DND-41 (cell line): ENCODE results near the gene GLT8D1.
A peak's percentile ranks its signal among the peaks of the same experiment; 100 is the strongest.

Experiments used
- ATAC-seq: fragments of 200-7000 bp; cut with Tn5 transposase; 3 replicates; pipeline ENCODE4 v1.9.1; 2021; ENCODE audit warnings: low read depth; ENCODE audit not compliant: insufficient read depth
- DNase-seq: peaks from one replicate; pipeline ENCODE4 v3.0.0-alpha.2; 2020
- H2AFZ ChIP-seq: 2 replicates; pipeline ENCODE4 v1.6.0; 2012; ENCODE audit warnings: low read depth, low read length
- H3K27ac ChIP-seq: 2 replicates; pipeline ENCODE4 v1.5.1; 2012; ENCODE audit warnings: low read length, inconsistent platforms
- H3K27me3 ChIP-seq: fragments of 200-600 bp; sonication (generic); 2 replicates; pipeline ENCODE4 v1.6.0; 2012; ENCODE audit warnings: low read length, mild to moderate bottlenecking, inconsistent platforms; ENCODE audit not compliant: insufficient read depth, poor library complexity
- H3K36me3 ChIP-seq: 2 replicates; pipeline ENCODE4 v1.5.1; 2012; ENCODE audit warnings: low read length, inconsistent platforms; ENCODE audit not compliant: insufficient read depth
- H3K4me1 ChIP-seq: 2 replicates; pipeline ENCODE4 v1.5.1; 2012; ENCODE audit warnings: mild to moderate bottlenecking, low read length; ENCODE audit not compliant: insufficient read depth
- H3K4me2 ChIP-seq: 2 replicates; pipeline ENCODE4 v1.6.0; 2012; ENCODE audit warnings: mild to moderate bottlenecking, moderate library complexity, low read length, inconsistent platforms; ENCODE audit not compliant: insufficient read depth
- H3K4me3 ChIP-seq, 2 experiments: fragments of 200-600 bp in 1 of 2; shearing (Covaris generic) in 1 of 2; 2 replicates each; pipeline ENCODE4 v1.5.1; 2012 to 2016; ENCODE audit warnings: inconsistent platforms in 2 of 2, low read length in 2 of 2, mild to moderate bottlenecking in 2 of 2, low read depth in 1 of 2, moderate library complexity in 1 of 2
- H3K79me2 ChIP-seq: 2 replicates; pipeline ENCODE4 v1.6.0; 2012; ENCODE audit warnings: low read length, inconsistent platforms; ENCODE audit not compliant: insufficient read depth
- H3K9ac ChIP-seq: 2 replicates; pipeline ENCODE4 v1.6.0; 2012; ENCODE audit warnings: low read depth, mild to moderate bottlenecking, inconsistent platforms, low read length, moderate library complexity
- H3K9me3 ChIP-seq: 2 replicates; pipeline ENCODE4 v1.5.1; 2012; ENCODE audit warnings: low read length, moderate library complexity, mild to moderate bottlenecking, inconsistent platforms; ENCODE audit not compliant: insufficient read depth, severe bottlenecking
- H4K20me1 ChIP-seq: 2 replicates; pipeline ENCODE4 v1.6.0; 2012; ENCODE audit warnings: low read length; ENCODE audit not compliant: insufficient read depth
- EZH2 ChIP-seq: IDR thresholded peaks from 3 replicates; pipeline ENCODE4 v1.6.1; 2012; ENCODE audit warnings: borderline replicate concordance, low read depth, mild to moderate bottlenecking, moderate library complexity, low read length, inconsistent platforms; ENCODE audit not compliant: severe bottlenecking
- TF ChIP-seq, protein P1 (sequence below): IDR thresholded peaks from 2 replicates; pipeline ENCODE4 v1.5.1; 2012; ENCODE audit warnings: borderline replicate concordance, low read length, moderate library complexity, mild to moderate bottlenecking; ENCODE audit not compliant: poor library complexity, severe bottlenecking; ENCODE audit errors: extremely low read depth

The GLT8D1 gene

DNA sequence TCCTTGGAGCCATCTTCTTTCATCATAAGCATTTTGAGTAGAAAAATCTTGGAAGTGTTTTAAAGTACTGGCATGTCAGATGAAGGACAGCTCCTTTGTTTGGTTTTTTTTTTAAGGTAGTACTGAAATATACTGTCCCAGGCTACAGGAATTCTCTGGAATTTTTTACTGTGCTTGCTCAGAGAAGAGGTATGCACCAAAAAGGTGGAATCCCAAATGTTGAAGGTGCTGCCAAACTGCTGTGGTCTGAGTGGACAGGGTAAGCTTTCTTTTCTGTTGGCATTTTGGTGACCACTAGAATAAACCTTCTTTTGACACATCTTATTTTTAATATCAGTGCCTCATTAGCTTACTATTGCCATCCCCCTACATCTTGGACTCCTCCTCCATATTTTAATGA lies 12.5 kb downstream of the GLT8D1 start:
- H4K20me1 ChIP-seq: peaks cover 32% of the 10 kb centered on the region; the same call in 1 of the 2 replicates
- H3K9ac ChIP-seq: no peak overlapping the region
- DNase-seq (no peak), ATAC-seq (no peak)
- no peak overlapping the region for H3K4me3 ChIP-seq
- peaks cover 97% of the 10 kb centered on the region for H3K36me3 ChIP-seq
- no peaks in the 10 kb centered on the region for H3K9me3 ChIP-seq
- no peak for TF ChIP-seq EZH2
- TF ChIP-seq, protein P1, sequence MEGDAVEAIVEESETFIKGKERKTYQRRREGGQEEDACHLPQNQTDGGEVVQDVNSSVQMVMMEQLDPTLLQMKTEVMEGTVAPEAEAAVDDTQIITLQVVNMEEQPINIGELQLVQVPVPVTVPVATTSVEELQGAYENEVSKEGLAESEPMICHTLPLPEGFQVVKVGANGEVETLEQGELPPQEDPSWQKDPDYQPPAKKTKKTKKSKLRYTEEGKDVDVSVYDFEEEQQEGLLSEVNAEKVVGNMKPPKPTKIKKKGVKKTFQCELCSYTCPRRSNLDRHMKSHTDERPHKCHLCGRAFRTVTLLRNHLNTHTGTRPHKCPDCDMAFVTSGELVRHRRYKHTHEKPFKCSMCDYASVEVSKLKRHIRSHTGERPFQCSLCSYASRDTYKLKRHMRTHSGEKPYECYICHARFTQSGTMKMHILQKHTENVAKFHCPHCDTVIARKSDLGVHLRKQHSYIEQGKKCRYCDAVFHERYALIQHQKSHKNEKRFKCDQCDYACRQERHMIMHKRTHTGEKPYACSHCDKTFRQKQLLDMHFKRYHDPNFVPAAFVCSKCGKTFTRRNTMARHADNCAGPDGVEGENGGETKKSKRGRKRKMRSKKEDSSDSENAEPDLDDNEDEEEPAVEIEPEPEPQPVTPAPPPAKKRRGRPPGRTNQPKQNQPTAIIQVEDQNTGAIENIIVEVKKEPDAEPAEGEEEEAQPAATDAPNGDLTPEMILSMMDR: no peak
- H3K27me3 ChIP-seq: no peaks in the 10 kb centered on the region
- no peak overlapping the region for H3K4me2 ChIP-seq
- no peak overlapping the region for H2AFZ ChIP-seq
- peaks cover 26% of the 10 kb centered on the region for H3K79me2 ChIP-seq
- H3K4me1 ChIP-seq: peaks cover 9% of the 10 kb centered on the region; the same call in 1 of the 2 replicates
- H3K27ac ChIP-seq: no peak overlapping the region

DNA sequence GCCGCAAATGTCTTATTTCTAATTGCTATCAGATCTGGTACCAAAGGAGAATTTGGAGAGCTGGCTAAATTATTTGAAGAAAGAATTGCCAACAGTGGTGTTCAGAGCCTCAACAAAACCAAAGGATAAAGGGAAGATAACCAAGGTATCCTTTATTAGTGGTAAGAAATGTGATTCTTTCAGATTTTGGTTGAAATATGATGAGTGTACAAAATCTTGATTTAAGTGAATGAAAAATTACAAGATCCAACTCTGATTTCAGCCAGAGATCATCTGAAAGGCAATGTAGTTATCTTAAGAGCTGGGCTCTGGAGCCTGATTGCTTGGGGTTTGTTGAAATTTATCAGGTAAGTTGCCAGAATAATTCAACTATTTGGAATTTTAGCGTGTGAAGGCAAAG lies 15.0 kb downstream of the GLT8D1 start:
- Histone ChIP-seq H3K4me3 (no peak overlapping the region), H3K9ac (no peak overlapping the region), H3K4me1 (peaks cover 25% of the 10 kb centered on the region), H3K79me2 (peaks cover 51% of the 10 kb centered on the region), H3K27ac (no peak overlapping the region), H4K20me1 (peaks cover 36% of the 10 kb centered on the region; the same call in 1 of the 2 replicates), H3K4me2 (no peak overlapping the region), H2AFZ (no peak overlapping the region), H3K27me3 (no peaks in the 10 kb centered on the region), H3K36me3 (peaks cover 89% of the 10 kb centered on the region), H3K9me3 (no peaks in the 10 kb centered on the region)
- no peak for DNase-seq
- no peak for ATAC-seq
- TF ChIP-seq, protein P1: no peak
- no peak for TF ChIP-seq EZH2

DNA sequence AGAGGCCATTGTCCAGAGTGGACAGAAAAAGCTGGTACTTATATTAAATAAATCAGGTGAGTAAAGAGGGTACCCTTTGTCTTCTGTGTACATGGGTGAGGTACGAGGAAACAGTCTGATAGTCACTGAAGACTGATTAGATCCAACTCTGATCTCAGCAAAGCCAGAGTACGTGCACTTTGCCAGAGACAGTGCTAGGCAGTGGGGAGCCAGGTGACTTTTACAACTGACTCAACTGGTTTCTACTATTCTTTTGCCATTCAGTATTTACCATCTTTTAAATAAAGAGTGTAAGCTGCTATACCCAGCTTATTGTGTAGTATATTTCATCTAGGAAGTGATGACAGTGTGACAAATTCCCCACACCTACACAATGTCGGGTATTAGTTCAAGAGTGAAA lies 16.4 kb downstream of the GLT8D1 start:
- Histone ChIP-seq H2AFZ (no peak overlapping the region), H4K20me1 (peaks cover 28% of the 10 kb centered on the region; the same call in 1 of the 2 replicates), H3K4me3 (no peak overlapping the region), H3K27me3 (no peaks in the 10 kb centered on the region), H3K9me3 (no peaks in the 10 kb centered on the region), H3K36me3 (peaks cover 75% of the 10 kb centered on the region), H3K4me2 (peak overlapping the region; percentile 73; the same call in 1 of the 2 replicates), H3K9ac (no peak overlapping the region), H3K79me2 (peaks cover 64% of the 10 kb centered on the region), H3K4me1 (peaks cover 32% of the 10 kb centered on the region), H3K27ac (no peak overlapping the region)
- DNase-seq: no peak
- ATAC-seq: no peak
- TF ChIP-seq EZH2: no peak
- TF ChIP-seq, protein P1: no peak
